Colonic mucosa (tissue), 4 donors: ENCODE data around the gene OSBP2. TPM values are rescaled to one million over a fixed set of nuclear protein-coding genes. Genes with fewer than 3 reads are reported as not detected.

Experiments
- DNase-seq: peaks from one replicate; pipeline ENCODE4 v3.0.0-alpha.2; 2020
- H3K27ac ChIP-seq: fragments of 200-600 bp; one replicate; pipeline ENCODE4 v1.8.0; 2021
- H3K27me3 ChIP-seq: fragments of 200-600 bp; one replicate; pipeline ENCODE4 v1.8.0; 2021
- H3K36me3 ChIP-seq: fragments of 200-600 bp; one replicate; pipeline ENCODE4 v1.8.0; 2021
- H3K4me1 ChIP-seq: fragments of 200-600 bp; one replicate; pipeline ENCODE4 v1.8.0; 2021; ENCODE audit warnings: mild to moderate bottlenecking
- H3K4me3 ChIP-seq: fragments of 200-600 bp; one replicate; pipeline ENCODE4 v1.8.0; 2021
- H3K9ac ChIP-seq, 2 donors: one replicate each; pipeline ENCODE4 v1.7.0; 2013; ENCODE audit warnings: control low read depth in 2 of 2, low read depth in 2 of 2, low read length in 2 of 2
- H3K9me3 ChIP-seq: fragments of 200-600 bp; one replicate; pipeline ENCODE4 v1.8.0; 2021
- CTCF ChIP-seq: fragments of 200-600 bp; IDR thresholded peaks from one replicate; pipeline ENCODE4 v1.8.0; 2022; ENCODE audit warnings: antibody characterized with exemption, mild to moderate bottlenecking
- intact Hi-C: fragments of 100-400 bp; cut with DNase I; formaldehyde crosslinking; loops from one replicate; pipeline ENCODE4 v1.14.1; 2022
- total RNA-seq, 2 donors: library from RNA; stranded (reverse); fragmentation: NEBNext Ultra II Directional in 1 of 2; extraction: Animal tissue kit (Norgen Biotek cat#: 25700) in 1 of 2; gene quantifications; one replicate each; pipeline ENCODE4 v1.2.1, GENCODE V29; 2021
- donor health status: healthy.
- donor health status: DM: no; HTN: no; CAD: no.
- donor health status: DM: no; HTN: no; CAD: no.

Gene OSBP2
- total RNA-seq, 2 donors from 2014 or later = 3.2 to 4.3 TPM

GRCh38 chr22:30891781-30892180 lies 197.1 kb downstream of the OSBP2 start:
- Histone ChIP-seq H3K9me3 (no peaks in the 10 kb centered on the region), H3K9ac (no peak overlapping the region), H3K36me3 (no peaks in the 10 kb centered on the region), H3K4me1 (no peaks in the 10 kb centered on the region), H3K4me3 (no peak overlapping the region), H3K27me3 (no peaks in the 10 kb centered on the region), H3K27ac (no peak overlapping the region)
- no peak for TF ChIP-seq CTCF
- intact Hi-C loops = no loop called here
- no peak for DNase-seq

GRCh38 chr22:30892286-30892685 lies 197.6 kb downstream of the OSBP2 start:
- H3K4me3 ChIP-seq = no peak overlapping the region
- intact Hi-C loops = no loop called here
- no peaks in the 10 kb centered on the region for H3K9me3 ChIP-seq
- no peaks in the 10 kb centered on the region for H3K27me3 ChIP-seq
- H3K36me3 ChIP-seq = no peaks in the 10 kb centered on the region
- no peak overlapping the region for H3K9ac ChIP-seq
- H3K4me1 ChIP-seq = no peaks in the 10 kb centered on the region
- no peak for TF ChIP-seq CTCF
- no peak for DNase-seq
- H3K27ac ChIP-seq = no peak overlapping the region

- Histone ChIP-seq H3K9ac (no peak overlapping the region), H3K36me3 (no peaks in the 10 kb centered on the region), H3K4me3 (no peak overlapping the region), H3K27ac (no peak overlapping the region), H3K9me3 (no peaks in the 10 kb centered on the region), H3K4me1 (no peaks in the 10 kb centered on the region), H3K27me3 (no peaks in the 10 kb centered on the region)
- intact Hi-C loops = no loop called here
- TF ChIP-seq CTCF = no peak
- DNase-seq = no peak
Observed at GRCh38 chr22:30892731-30893221, 198.1 kb downstream of the OSBP2 start.

- no peak for DNase-seq
- TF ChIP-seq CTCF = no peak
- Histone ChIP-seq H3K27me3 (no peaks in the 10 kb centered on the region), H3K4me1 (no peaks in the 10 kb centered on the region), H3K9me3 (no peaks in the 10 kb centered on the region), H3K36me3 (no peaks in the 10 kb centered on the region), H3K9ac (no peak overlapping the region), H3K4me3 (no peak overlapping the region), H3K27ac (no peak overlapping the region)
- intact Hi-C loops = no loop called here
Observed at GRCh38 chr22:30893434-30894370, 199.0 kb downstream of the OSBP2 start.

- Histone ChIP-seq H3K27me3 (no peaks in the 10 kb centered on the region), H3K9ac (no peak overlapping the region), H3K9me3 (no peaks in the 10 kb centered on the region), H3K27ac (no peak overlapping the region), H3K4me1 (no peaks in the 10 kb centered on the region), H3K36me3 (no peaks in the 10 kb centered on the region), H3K4me3 (no peak overlapping the region)
- no peak for DNase-seq
- intact Hi-C loops = no loop called here
- TF ChIP-seq CTCF = no peak
Observed at GRCh38 chr22:30894371-30894740, 199.7 kb downstream of the OSBP2 start.
